HCT116 (cell line): Measurements from ENCODE around the gene PYGO2. TPM values are rescaled to one million over a fixed set of nuclear protein-coding genes. Genes with fewer than 3 reads are reported as not detected.

Experiments
- ATAC-seq: fragments of 200-7000 bp; cut with Tn5 transposase; 2 replicates; pipeline ENCODE4 v1.9.1; 2020; ENCODE audit warnings: mild to moderate bottlenecking, moderate library complexity
- BruUV-seq: library from RNA; stranded (reverse); fragments of 400-500 nt; replicated peaks from 2 replicates; lab custom pipeline; 2021; lab: Mats Ljungman, UMichigan
- CTCF ChIA-PET: fragments of 300-600 bp; sonication (Branson Sonifier 250); formaldehyde crosslinking; loops from one replicate; lab custom pipeline; 2021; ENCODE audit warnings: antibody characterized with exemption; lab: Charles Lee
- POLR2A ChIA-PET: fragments of 300-600, 350-600 bp; sonication (Branson Sonifier 250); formaldehyde crosslinking; loops from one replicate; lab custom pipeline; 2021; ENCODE audit warnings: antibody characterized with exemption; lab: Charles Lee
- RAD21 ChIA-PET, 2 experiments: fragments of 300-600 bp; sonication (Branson Sonifier 250); formaldehyde crosslinking; loops; one replicate each; lab custom pipeline; 2023; ENCODE audit warnings: low total read pairs in 2 of 2; ENCODE audit not compliant: uncharacterized antibody in 2 of 2, unreplicated experiment in 2 of 2, low non-redundant PET in 1 of 2; lab: Charles Lee
- DNase-seq: peaks from one replicate; pipeline ENCODE4 v3.0.0-alpha.2; 2010; ENCODE audit warnings: low read depth, low spot score
- H2AFZ ChIP-seq: fragments of 200-600 bp; shearing (Covaris generic), sonication (generic); 2 replicates; pipeline ENCODE4 v1.6.1; 2017; ENCODE audit warnings: low read depth, mixed run types, mixed read lengths, antibody characterized with exemption, low read length; ENCODE audit not compliant: poor library complexity, severe bottlenecking
- H3K27ac ChIP-seq: 2 replicates; pipeline ENCODE4 v1.5.1; 2012; ENCODE audit warnings: low read depth, low read length
- H3K27me3 ChIP-seq: fragments of 200-600 bp; sonication (generic); 2 replicates; pipeline ENCODE4 v1.6.1; 2016; ENCODE audit warnings: mixed run types, low read length, mixed read lengths; ENCODE audit not compliant: insufficient read depth
- H3K36me3 ChIP-seq, 2 experiments: fragments of 200-500 bp in 1 of 2; fragments of 200-600 bp in 1 of 2; sonication (Bioruptor generic) in 1 of 2; sonication (generic) in 1 of 2; 2 replicates each; pipeline versions ENCODE4 v1.5.1 to v1.6.1; 2014 to 2016; ENCODE audit warnings: low read length in 2 of 2, inconsistent platforms in 1 of 2, mixed read lengths in 1 of 2, mixed run types in 1 of 2; ENCODE audit not compliant: insufficient read depth in 2 of 2, control insufficient read depth in 1 of 2
- H3K4me1 ChIP-seq, 2 experiments: fragments of 200-600 bp in 1 of 2; sonication (generic) in 1 of 2; 2 replicates each; pipeline versions ENCODE4 v1.5.1 to v1.6.1; 2012 to 2017; ENCODE audit warnings: low read length in 2 of 2, inconsistent platforms in 1 of 2, mild to moderate bottlenecking in 1 of 2, mixed read lengths in 1 of 2, mixed run types in 1 of 2, moderate library complexity in 1 of 2; ENCODE audit not compliant: insufficient read depth in 2 of 2, control insufficient read depth in 1 of 2
- H3K4me2 ChIP-seq: fragments of 200-600 bp; sonication (generic); 2 replicates; pipeline ENCODE4 v1.6.1; 2017; ENCODE audit warnings: mixed run types, low read length, mixed read lengths
- H3K4me3 ChIP-seq, 2 experiments: fragments of 200-600 bp in 1 of 2; sonication (generic) in 1 of 2; replicated peaks in 1 of 2; 2 replicates each; pipeline ENCODE4 v1.5.1; 2011 to 2016; ENCODE audit warnings: low read length in 2 of 2, control low read depth in 1 of 2, low read depth in 1 of 2, mild to moderate bottlenecking in 1 of 2, mixed read lengths in 1 of 2, mixed run types in 1 of 2
- H3K79me2 ChIP-seq: fragments of 200-600 bp; sonication (generic); 2 replicates; pipeline ENCODE4 v1.6.1; 2017; ENCODE audit warnings: mild to moderate bottlenecking, mixed run types, low read length, moderate library complexity, mixed read lengths; ENCODE audit not compliant: insufficient read depth
- H3K9ac ChIP-seq: fragments of 200-600 bp; sonication (generic); 2 replicates; pipeline ENCODE4 v1.6.1; 2016; ENCODE audit warnings: low read length, mixed read lengths
- H3K9me2 ChIP-seq: fragments of 200-600 bp; sonication (generic), shearing (Covaris generic); 2 replicates; pipeline ENCODE4 v1.6.1; 2017; ENCODE audit warnings: mixed run types, mild to moderate bottlenecking, moderate library complexity; ENCODE audit not compliant: insufficient read depth
- H3K9me3 ChIP-seq, 2 experiments: fragments of 200-500 bp in 1 of 2; fragments of 200-600 bp in 1 of 2; sonication (Bioruptor generic) in 1 of 2; sonication (generic) in 1 of 2; 2 replicates each; pipeline ENCODE4 v1.6.1; 2014 to 2017; ENCODE audit warnings: low read length in 2 of 2, mixed read lengths in 2 of 2, inconsistent platforms in 1 of 2, low read depth in 1 of 2, mild to moderate bottlenecking in 1 of 2, mixed run types in 1 of 2, moderate library complexity in 1 of 2; ENCODE audit not compliant: control insufficient read depth in 1 of 2, insufficient read depth in 1 of 2
- H4K20me1 ChIP-seq: fragments of 200-600 bp; sonication (generic), shearing (Covaris generic); 2 replicates; pipeline ENCODE4 v1.6.1; 2017; ENCODE audit warnings: mixed run types, mild to moderate bottlenecking, moderate library complexity; ENCODE audit not compliant: insufficient read depth
- CTCF ChIP-seq, 3 experiments: fragments of 200-600 bp in 1 of 3; sonication (generic) in 1 of 3; IDR thresholded peaks in 2 of 3; conservative IDR thresholded peaks in 1 of 3; 2 replicates each; pipeline ENCODE4 v1.5.1; 2012 to 2017; ENCODE audit warnings: low read depth in 2 of 3, low read length in 2 of 3, antibody characterized with exemption in 1 of 3, borderline replicate concordance in 1 of 3, control low read depth in 1 of 3, mild to moderate bottlenecking in 1 of 3, mixed read lengths in 1 of 3, mixed run types in 1 of 3, moderate library complexity in 1 of 3; ENCODE audit not compliant: insufficient read depth in 1 of 3
- ZBTB33 ChIP-seq: IDR thresholded peaks from 2 replicates; pipeline ENCODE4 v1.6.1; 2011; ENCODE audit warnings: mild to moderate bottlenecking, low read length, moderate library complexity; ENCODE audit not compliant: insufficient replicate concordance; ENCODE audit errors: extremely low read depth
- intact Hi-C: fragments of 100-400 bp; cut with micrococcal nuclease; formaldehyde crosslinking; loops from 2 replicates; pipeline ENCODE4 v1.10.0; 2022
- total RNA-seq: library from RNA; stranded (reverse); gene quantifications from one replicate; pipeline ENCODE4 v1.2.1, GENCODE V29; 2021; ENCODE audit not compliant: unreplicated experiment

The PYGO2 gene
- total RNA-seq, 1 experiment from 2014 or later: 37.2 TPM

GRCh38 chr1:155008015-155008941, 46.7 kb upstream of the PYGO2 start:
- Histone ChIP-seq H3K4me3 (no peak overlapping the region), H3K4me2 (no peak overlapping the region), H3K9ac (no peak overlapping the region), H3K27ac (peak overlapping the region; percentile 24; the same call in 1 of the 2 replicates), H3K27me3 (no peaks in the 10 kb centered on the region), H3K36me3 (peaks cover 0 to 7% of the 10 kb centered on the region in 2 experiments; a peak in 2 of 4 replicates), H3K9me2 (no peaks in the 10 kb centered on the region), H3K9me3 (no peaks in the 10 kb centered on the region), H4K20me1 (no peaks in the 10 kb centered on the region), H3K79me2 (peaks cover 94% of the 10 kb centered on the region), H3K4me1 (peaks cover 18 to 83% of the 10 kb centered on the region in 2 experiments), H2AFZ (no peak overlapping the region)
- ATAC-seq (no peak), DNase-seq (no peak)
- RAD21 ChIA-PET: no interaction called here
- POLR2A ChIA-PET: no interaction called here
- CTCF ChIA-PET: interaction anchor here (1.2 to 2.3 kb wide), 2 partner anchors 9 to 36 kb away, joined by 3 to 11 read pairs; no protein-coding TSS in a partner anchor
- TF ChIP-seq ZBTB33 (no peak), CTCF (IDR thresholded peaks at IDR 0.05 in 2 of 3, conservative IDR thresholded peaks at IDR 0.05 in 1 of 3; ENCODE audit: borderline replicate concordance in 1 of 3, insufficient read depth in 1 of 3, low read depth in 2 of 3, low read length in 2 of 3) (no peak)
- intact Hi-C loops: no loop called here
- no TSS peak for BruUV-seq
